Neural cell (in vitro differentiated cells): ENCODE data around the gene PLPPR5.

Experiments used
- EP300 ChIP-seq: fragments of 450-650 bp; conservative IDR thresholded peaks from 2 replicates; pipeline ENCODE4 v1.6.1; 2014; ENCODE audit warnings: antibody characterized with exemption, mild to moderate bottlenecking, moderate library complexity; ENCODE audit not compliant: poor library complexity, severe bottlenecking
- EZH2 ChIP-seq: fragments of 200-600, 300-800 bp; shearing (Covaris generic), sonication (generic); IDR thresholded peaks from 2 replicates; pipeline ENCODE4 v1.6.1; 2014; ENCODE audit warnings: antibody characterized with exemption, low read length, borderline replicate concordance, mild to moderate bottlenecking; ENCODE audit not compliant: insufficient read depth, poor library complexity, severe bottlenecking
- MXI1 ChIP-seq: fragments of 450-650 bp; conservative IDR thresholded peaks from 2 replicates; pipeline ENCODE4 v1.6.1; 2014; ENCODE audit warnings: antibody characterized with exemption, mild to moderate bottlenecking; ENCODE audit not compliant: poor library complexity, severe bottlenecking
- POLR2AphosphoS5 ChIP-seq: IDR thresholded peaks from 2 replicates; pipeline ENCODE4 v1.6.1; 2012
- SMC3 ChIP-seq: fragments of 450-650 bp; conservative IDR thresholded peaks from 2 replicates; pipeline ENCODE4 v1.6.1; 2014; ENCODE audit warnings: antibody characterized with exemption, mild to moderate bottlenecking, moderate library complexity; ENCODE audit not compliant: poor library complexity
- TF ChIP-seq, protein P1 (sequence below): fragments of 450-650 bp; IDR thresholded peaks from 2 replicates; pipeline ENCODE4 v1.5.1; 2014; ENCODE audit warnings: antibody characterized with exemption, mild to moderate bottlenecking, moderate library complexity; ENCODE audit not compliant: poor library complexity, severe bottlenecking
- TF ChIP-seq, protein P2 (sequence below): IDR thresholded peaks from 2 replicates; pipeline ENCODE4 v1.6.1; 2012; ENCODE audit warnings: borderline replicate concordance

DNA sequence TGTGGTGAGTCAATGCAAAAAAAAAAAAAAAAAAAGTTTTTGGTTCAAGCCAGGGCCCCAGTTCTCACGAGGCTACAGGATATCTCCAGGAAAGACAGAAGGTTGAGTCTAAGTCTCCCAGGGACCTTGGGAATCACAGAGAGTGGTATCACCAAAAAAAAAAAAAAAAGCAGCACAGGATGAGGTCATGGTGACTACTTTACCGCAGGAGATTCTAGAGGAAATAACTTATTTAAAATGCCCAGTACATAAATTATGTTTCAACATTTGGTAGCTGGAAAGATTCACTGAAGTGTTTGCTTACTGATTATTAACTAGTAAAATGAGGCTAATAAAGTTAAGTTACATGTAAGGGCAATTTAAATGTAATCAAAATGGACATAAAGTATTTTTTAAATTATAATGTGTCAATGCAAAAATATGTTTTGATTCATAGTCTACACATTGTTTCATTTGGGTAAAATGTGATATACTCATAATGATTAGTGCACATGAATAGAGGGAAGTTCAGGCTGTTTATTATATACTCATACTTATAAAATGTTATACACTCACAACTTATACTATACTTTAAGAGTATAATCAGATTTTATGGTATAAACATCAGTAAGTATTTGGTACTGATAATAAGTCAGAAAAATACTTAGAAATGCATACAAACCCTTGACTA lies 84.1 kb downstream of the PLPPR5 start:
- TF ChIP-seq, protein P1, sequence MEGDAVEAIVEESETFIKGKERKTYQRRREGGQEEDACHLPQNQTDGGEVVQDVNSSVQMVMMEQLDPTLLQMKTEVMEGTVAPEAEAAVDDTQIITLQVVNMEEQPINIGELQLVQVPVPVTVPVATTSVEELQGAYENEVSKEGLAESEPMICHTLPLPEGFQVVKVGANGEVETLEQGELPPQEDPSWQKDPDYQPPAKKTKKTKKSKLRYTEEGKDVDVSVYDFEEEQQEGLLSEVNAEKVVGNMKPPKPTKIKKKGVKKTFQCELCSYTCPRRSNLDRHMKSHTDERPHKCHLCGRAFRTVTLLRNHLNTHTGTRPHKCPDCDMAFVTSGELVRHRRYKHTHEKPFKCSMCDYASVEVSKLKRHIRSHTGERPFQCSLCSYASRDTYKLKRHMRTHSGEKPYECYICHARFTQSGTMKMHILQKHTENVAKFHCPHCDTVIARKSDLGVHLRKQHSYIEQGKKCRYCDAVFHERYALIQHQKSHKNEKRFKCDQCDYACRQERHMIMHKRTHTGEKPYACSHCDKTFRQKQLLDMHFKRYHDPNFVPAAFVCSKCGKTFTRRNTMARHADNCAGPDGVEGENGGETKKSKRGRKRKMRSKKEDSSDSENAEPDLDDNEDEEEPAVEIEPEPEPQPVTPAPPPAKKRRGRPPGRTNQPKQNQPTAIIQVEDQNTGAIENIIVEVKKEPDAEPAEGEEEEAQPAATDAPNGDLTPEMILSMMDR, result no peak
- TF ChIP-seq EZH2, result no peak
- no peak for TF ChIP-seq MXI1
- no peak for TF ChIP-seq POLR2AphosphoS5
- TF ChIP-seq, protein P2, sequence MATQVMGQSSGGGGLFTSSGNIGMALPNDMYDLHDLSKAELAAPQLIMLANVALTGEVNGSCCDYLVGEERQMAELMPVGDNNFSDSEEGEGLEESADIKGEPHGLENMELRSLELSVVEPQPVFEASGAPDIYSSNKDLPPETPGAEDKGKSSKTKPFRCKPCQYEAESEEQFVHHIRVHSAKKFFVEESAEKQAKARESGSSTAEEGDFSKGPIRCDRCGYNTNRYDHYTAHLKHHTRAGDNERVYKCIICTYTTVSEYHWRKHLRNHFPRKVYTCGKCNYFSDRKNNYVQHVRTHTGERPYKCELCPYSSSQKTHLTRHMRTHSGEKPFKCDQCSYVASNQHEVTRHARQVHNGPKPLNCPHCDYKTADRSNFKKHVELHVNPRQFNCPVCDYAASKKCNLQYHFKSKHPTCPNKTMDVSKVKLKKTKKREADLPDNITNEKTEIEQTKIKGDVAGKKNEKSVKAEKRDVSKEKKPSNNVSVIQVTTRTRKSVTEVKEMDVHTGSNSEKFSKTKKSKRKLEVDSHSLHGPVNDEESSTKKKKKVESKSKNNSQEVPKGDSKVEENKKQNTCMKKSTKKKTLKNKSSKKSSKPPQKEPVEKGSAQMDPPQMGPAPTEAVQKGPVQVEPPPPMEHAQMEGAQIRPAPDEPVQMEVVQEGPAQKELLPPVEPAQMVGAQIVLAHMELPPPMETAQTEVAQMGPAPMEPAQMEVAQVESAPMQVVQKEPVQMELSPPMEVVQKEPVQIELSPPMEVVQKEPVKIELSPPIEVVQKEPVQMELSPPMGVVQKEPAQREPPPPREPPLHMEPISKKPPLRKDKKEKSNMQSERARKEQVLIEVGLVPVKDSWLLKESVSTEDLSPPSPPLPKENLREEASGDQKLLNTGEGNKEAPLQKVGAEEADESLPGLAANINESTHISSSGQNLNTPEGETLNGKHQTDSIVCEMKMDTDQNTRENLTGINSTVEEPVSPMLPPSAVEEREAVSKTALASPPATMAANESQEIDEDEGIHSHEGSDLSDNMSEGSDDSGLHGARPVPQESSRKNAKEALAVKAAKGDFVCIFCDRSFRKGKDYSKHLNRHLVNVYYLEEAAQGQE, result no peak
- no peak for TF ChIP-seq SMC3
- no peak for TF ChIP-seq EP300
